RCC 7860 (cell line): ENCODE measurements around the gene LPCAT1.
"Not testable (repeated sequence)": the region's sequence is repeated elsewhere in the genome, so short reads cannot be mapped to it uniquely, and the experiment has no call there.

Experiments
- DNase-seq: peaks from one replicate; pipeline ENCODE4 v3.0.0-alpha.2; 2015; ENCODE audit warnings: low spot score
- FAIRE-seq: peaks from 2 replicates; lab custom pipeline; 2012; peaks lifted over from hg19 to GRCh38; lab: Jason Lieb, UNC

Gene LPCAT1

GRCh38 chr5:1481266-1481958, 42.3 kb downstream of the LPCAT1 start:
- FAIRE-seq (no peak), DNase-seq (no peak)

GRCh38 chr5:1480806-1481205, 43.0 kb downstream of the LPCAT1 start:
- DNase-seq (no peak), FAIRE-seq (no peak)

DNA sequence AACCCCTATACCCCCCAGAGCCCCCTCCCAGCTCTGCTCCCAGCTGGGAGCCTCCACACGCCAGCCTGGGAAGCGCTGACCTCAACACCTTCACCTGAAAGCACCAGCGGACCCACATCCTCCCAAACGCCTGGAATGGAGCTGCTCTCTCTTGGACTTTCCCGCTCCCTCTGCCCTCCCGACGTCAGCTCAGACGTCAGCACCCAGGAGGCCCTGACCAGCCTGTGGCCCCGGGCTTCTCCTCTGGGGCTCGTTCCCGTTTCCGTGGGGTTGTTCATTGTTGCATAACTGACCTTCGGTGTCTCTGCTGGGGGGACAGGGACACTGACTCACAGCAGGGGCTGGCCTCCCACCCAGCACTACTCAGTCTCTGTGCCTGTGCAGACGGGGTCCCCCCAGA, 43.5 kb downstream of the LPCAT1 start:
- FAIRE-seq: no peak

GRCh38 chr5:1479581-1480188, 44.1 kb downstream of the LPCAT1 start:
- DNase-seq (no peak), FAIRE-seq (no peak)

More for the DNA sequence above, 43.5 kb downstream of the LPCAT1 start:
- no peak for DNase-seq

DNA sequence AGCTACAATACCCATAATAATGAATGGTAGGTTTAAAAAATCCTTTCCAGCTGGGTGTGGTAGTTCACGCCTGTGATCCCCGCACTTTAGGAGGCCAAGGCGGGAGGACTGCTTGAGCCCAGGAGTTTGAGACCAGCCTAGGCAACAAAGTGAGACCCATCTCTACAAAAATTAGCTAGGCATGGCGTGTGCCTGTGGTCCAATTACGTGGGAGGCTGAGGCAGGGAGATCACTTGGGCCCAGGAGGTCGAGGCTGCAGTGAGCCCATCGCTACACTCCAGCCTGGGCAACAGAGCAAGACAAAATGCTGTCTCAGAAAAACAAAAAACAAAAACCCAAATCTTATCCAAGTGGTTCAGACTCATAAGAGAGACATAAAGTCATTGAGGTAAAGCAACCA, 44.7 kb downstream of the LPCAT1 start:
- no peak for DNase-seq
- FAIRE-seq: no peak

GRCh38 chr5:1478271-1479035, 45.3 kb downstream of the LPCAT1 start:
- FAIRE-seq (no peak), DNase-seq (no peak)

DNA sequence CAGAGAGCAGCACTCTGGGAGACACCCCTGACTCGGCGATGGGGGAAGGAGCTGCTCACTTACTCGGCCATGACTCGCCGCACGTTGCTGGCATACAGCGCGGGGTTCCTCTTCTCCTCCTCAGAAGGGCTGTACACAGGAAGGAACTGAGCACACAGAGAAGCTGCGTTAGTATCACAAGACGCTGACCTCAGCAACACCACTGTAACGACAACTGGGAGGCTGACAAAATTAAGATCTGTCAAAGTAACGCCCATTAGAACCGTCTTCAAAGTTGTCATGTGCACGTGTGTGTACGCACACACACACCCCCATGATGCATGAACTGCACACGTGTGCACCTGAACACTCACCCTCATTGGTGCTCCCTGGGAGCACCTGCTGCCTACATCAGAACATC, 46.4 kb downstream of the LPCAT1 start:
- FAIRE-seq: no peak
- DNase-seq: no peak

DNA sequence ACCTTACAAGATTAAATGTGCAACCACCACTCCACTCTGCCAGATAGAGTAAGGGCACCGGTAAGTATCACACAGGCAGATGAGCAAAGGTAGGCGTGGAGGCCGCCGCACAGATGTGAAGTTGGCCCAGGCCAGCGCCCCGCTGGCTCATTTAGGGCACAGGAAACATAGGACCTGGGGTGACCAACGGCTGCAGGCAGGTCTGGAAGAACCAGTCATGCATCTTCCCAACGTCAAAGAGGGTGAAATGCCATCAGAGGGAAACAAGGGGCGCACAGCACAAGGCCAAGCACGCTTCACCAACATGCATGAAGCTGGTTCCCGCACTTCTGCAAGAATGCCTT, 46.8 kb downstream of the LPCAT1 start:
- DNase-seq (no peak), FAIRE-seq (no peak)

GRCh38 chr5:1476181-1476966, 47.4 kb downstream of the LPCAT1 start:
- FAIRE-seq: no peak
- no peak for DNase-seq

GRCh38 chr5:1475544-1475900, 48.2 kb downstream of the LPCAT1 start:
- not testable (repeated sequence) for FAIRE-seq, DNase-seq

DNA sequence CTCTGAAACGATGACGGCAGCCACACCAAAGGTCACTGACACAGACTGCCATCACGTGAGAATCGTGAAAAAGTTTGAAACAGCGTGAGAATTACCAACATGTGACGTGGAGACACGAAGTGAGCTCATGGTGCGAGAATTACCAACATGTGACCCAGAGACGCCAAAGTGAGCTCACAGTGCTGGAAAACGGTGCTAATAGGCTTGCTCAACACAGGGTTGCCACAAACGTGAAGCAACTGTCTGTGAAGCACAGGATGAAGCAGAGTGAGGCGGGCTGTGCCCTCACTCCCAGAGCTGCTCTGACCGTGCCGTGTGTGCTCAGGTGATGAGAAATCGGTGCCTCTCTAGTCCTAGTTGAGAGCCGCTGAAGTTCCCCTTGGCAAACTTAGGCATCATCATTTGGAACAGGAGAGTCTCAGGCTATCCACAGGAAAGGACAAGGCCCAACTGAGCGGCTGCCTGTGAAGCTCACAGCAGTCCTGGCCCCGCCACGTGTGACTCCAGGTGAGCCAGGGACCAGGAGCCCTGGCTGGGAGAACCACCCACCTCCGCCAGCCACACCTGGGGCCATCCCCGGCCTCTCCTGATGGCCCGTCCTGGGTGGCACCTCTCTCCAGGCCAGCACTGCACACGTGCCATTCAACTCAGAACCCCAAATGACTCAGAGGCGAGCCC, 48.8 kb downstream of the LPCAT1 start:
- no peak for DNase-seq
- no peak for FAIRE-seq

- DNase-seq: no peak
- no peak for FAIRE-seq
These were observed 49.4 kb downstream of the LPCAT1 start for GRCh38 chr5:1474183-1474839.

DNA sequence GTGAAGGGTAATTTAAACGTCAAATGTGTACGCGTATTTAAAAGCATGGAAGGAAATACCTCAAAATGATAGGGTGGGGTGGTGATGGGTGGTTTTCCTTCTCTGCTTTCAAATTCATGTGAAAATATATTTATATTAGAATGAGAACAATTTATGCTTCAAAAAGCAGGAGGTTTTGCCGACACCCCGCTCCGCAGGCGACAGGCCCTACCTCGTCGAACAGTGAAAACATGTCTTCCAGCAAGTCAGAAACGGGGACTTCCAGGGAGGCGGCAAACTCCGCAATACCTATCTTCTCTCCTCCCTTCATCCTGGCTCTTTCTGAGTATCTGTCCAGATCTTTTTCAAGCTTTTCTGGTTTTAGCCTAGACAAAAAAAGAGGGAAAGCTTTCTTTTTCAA, 50.0 kb downstream of the LPCAT1 start:
- DNase-seq: no peak
- FAIRE-seq: no peak

GRCh38 chr5:1472964-1473628, 50.7 kb downstream of the LPCAT1 start:
- no peak for DNase-seq
- FAIRE-seq: no peak

DNA sequence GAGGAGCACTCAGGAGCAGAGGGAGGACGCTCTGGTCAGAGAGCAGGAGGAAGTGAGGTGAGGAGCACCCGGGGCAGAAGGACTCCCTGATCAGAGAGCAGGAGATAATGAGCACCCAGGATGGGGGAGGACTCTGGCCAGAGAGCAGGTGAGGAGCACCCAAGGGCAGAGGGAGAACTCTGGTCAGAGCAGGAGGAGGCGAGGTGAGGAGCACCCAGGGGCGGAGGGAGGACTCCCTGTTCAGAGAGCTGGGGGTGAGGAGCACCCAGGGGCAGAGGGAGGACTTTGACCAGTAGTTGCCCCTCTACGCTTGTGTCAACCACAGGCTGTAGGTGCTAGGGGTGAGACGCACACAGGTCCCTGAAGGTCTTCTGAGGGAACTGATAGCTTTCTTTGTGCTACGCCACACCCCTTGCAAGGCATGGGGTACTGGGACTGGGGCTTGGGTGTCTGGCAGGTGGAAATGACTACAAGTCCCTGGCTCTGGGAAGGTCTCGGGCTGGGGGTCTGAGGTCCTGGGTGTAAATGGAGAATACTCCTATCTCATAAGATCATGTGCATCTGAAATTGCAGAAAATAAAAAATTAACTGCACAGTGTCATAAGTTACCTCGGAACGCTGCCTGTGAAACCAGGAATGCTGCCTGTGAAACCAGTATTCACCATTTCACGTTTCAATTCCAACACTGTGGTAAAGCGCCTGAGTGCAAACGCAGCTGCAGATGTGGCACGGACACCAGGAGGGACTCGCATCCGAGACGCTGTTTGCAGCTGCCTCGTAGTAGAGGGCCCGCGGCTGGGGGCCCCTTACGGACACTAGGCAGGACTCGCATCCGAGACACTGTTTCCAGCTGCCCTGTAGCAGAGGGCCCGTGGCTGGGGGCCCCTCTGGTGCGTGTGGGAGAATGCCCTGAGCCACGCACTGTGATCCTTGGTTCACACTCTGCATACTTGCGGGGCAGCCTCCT, 51.5 kb downstream of the LPCAT1 start:
- FAIRE-seq (no peak), DNase-seq (no peak)

GRCh38 chr5:1471240-1471853, 52.4 kb downstream of the LPCAT1 start:
- FAIRE-seq (no peak), DNase-seq (no peak)

- DNase-seq (no peak), FAIRE-seq (no peak)
These were observed 53.0 kb downstream of the LPCAT1 start for GRCh38 chr5:1470762-1471211.
